Ovary (tissue), 9 donors: ENCODE data around the gene IL1RN. TPM values are rescaled to one million over a fixed set of nuclear protein-coding genes. Genes with fewer than 3 reads are reported as not detected.

ENCODE experiments used
- DNase-seq, 5 donors: peaks; one replicate each; pipeline ENCODE4 v3.0.0-alpha.2; 2019 to 2020
- H3K27ac ChIP-seq, 2 donors: fragments of 200-600 bp; one replicate each; pipeline versions ENCODE4 v1.5.1 to v1.8.0; 2019 to 2022
- H3K27me3 ChIP-seq: fragments of 200-600 bp; one replicate; pipeline ENCODE4 v1.8.0; 2022
- H3K36me3 ChIP-seq: fragments of 200-600 bp; sonication (generic); one replicate; pipeline ENCODE4 v1.5.1; 2019
- H3K4me1 ChIP-seq: one replicate; pipeline ENCODE4 v1.8.1; 2013; ENCODE audit warnings: mild to moderate bottlenecking, moderate library complexity; ENCODE audit not compliant: insufficient read depth
- H3K4me3 ChIP-seq: fragments of 200-600 bp; sonication (generic); one replicate; pipeline ENCODE4 v1.5.1; 2017
- H3K9me3 ChIP-seq, 2 donors: fragments of 200-600 bp in 1 of 2; sonication (generic) in 1 of 2; one replicate each; pipeline versions ENCODE4 v1.5.1 to v1.8.1; 2013 to 2019; ENCODE audit warnings: mild to moderate bottlenecking in 1 of 2, moderate library complexity in 1 of 2
- CTCF ChIP-seq, 3 donors: fragments of 450-650 bp in 2 of 3; fragments of 200-600 bp in 1 of 3; IDR thresholded peaks; one replicate each; pipeline versions ENCODE4 v1.5.1 to v1.8.0; 2016 to 2022; ENCODE audit warnings: antibody characterized with exemption in 3 of 3, mild to moderate bottlenecking in 1 of 3
- EP300 ChIP-seq: sonication (generic); formaldehyde crosslinking; IDR thresholded peaks from one replicate; pipeline ENCODE4 v1.6.1; 2017; ENCODE audit warnings: antibody characterized with exemption
- POLR2A ChIP-seq: fragments of 450-650 bp; IDR thresholded peaks from one replicate; pipeline ENCODE4 v1.6.1; 2017; ENCODE audit warnings: antibody characterized with exemption, mild to moderate bottlenecking, moderate library complexity
- WGBS, 3 donors: extraction: QIAGEN DNeasy Blood & Tissue Kit in 1 of 3; methylation state at CpG; one replicate each; pipeline versions ENCODE4 v1.1.5 to v1.1.7; 2013 to 2017; 5-methylcytosine and 5-hydroxymethylcytosine counted together
- intact Hi-C, 4 donors: fragments of 100-400 bp; cut with DNase I; formaldehyde crosslinking; loops; one replicate each; pipeline versions ENCODE4 v1.11.0 to v1.15.1; 2022 to 2023
- polyA plus RNA-seq, 2 donors: library from polyadenylated mRNA; stranded (reverse); fragments of 200-250 nt in 1 of 2; fragments of 350-450 nt in 1 of 2; fragmentation: Illumina TruSeq in 1 of 2; extraction: RNeasy Lipid Tissue Mini Kit (QIAGEN cat#74804) in 1 of 2; gene quantifications; one replicate each; pipeline ENCODE4 v1.2.3, GENCODE V29; 2013 to 2014
- total RNA-seq, 7 donors: library from RNA; depleted of rRNA in 2 of 7; stranded (reverse); fragments of >200 nt in 2 of 7; fragmentation: NEBNext Ultra II Directional in 3 of 7; extraction: Animal tissue kit (Norgen Biotek cat#: 25700) in 3 of 7; gene quantifications; one replicate each; pipeline versions ENCODE4 v1.1.0 to v1.2.4, GENCODE V29; 2016 to 2023
- donor health status: DM: no; HTN: no; CAD: no; lungs with moderate emphysema.
- donor health status: DM: no; HTN: no; CAD: no.
- donor health status: Bipolar disorder and iron deficiency.
- donor health status: DM: yes; HTN: yes; CAD: no.
- donor health status: DM: no; HTN: no; CAD: no.
- donor health status: DM: yes; HTN: yes; CAD: no.

Gene IL1RN
- total and polyA plus RNA-seq, 9 donors, result 0.29 to 7.9 (median 0.56) TPM; not detected in 1

- H3K27me3 ChIP-seq, result no peaks in the 10 kb centered on the region
These were observed 52.9 kb downstream of the IL1RN start for GRCh38 chr2:113180131-113180946.

GRCh38 chr2:113181258-113182051, 54.1 kb downstream of the IL1RN start:
- Histone ChIP-seq H3K36me3 (no peaks in the 10 kb centered on the region), H3K27me3 (no peaks in the 10 kb centered on the region), H3K9me3 (no peaks in the 10 kb centered on the region), H3K27ac (no peak overlapping the region), H3K4me1 (peaks cover 6% of the 10 kb centered on the region), H3K4me3 (no peak overlapping the region)
- intact Hi-C loops, result no loop called here
- 29 to 49% (median 43%) methylated on average over 8 of the region's 8 CpGs for WGBS, 3 donors
- no peak for DNase-seq
- TF ChIP-seq CTCF (IDR thresholded peaks at IDR 0.05) (no peak), POLR2A (no peak), EP300 (no peak)

More at GRCh38 chr2:113180131-113180946, 52.9 kb downstream of the IL1RN start:
- H3K4me1 ChIP-seq, result peaks cover 6% of the 10 kb centered on the region
- no peak overlapping the region for H3K4me3 ChIP-seq
- H3K27ac ChIP-seq, result no peak overlapping the region
- no peaks in the 10 kb centered on the region for H3K36me3 ChIP-seq
- DNase-seq, result no peak
- no peaks in the 10 kb centered on the region for H3K9me3 ChIP-seq
- TF ChIP-seq CTCF (IDR thresholded peaks at IDR 0.05) (no peak), POLR2A (no peak), EP300 (no peak)
- WGBS, 3 donors, result 73 to 81% (median 76%) methylated on average over 17 of the region's 17 CpGs
- intact Hi-C loops, result no loop called here

- Histone ChIP-seq H3K27me3 (no peaks in the 10 kb centered on the region), H3K4me1 (peaks cover 6% of the 10 kb centered on the region), H3K27ac (no peak overlapping the region), H3K9me3 (no peaks in the 10 kb centered on the region), H3K36me3 (no peaks in the 10 kb centered on the region), H3K4me3 (no peak overlapping the region)
- no peak for DNase-seq
- intact Hi-C loops, result no loop called here
- TF ChIP-seq EP300 (no peak), CTCF (IDR thresholded peaks at IDR 0.05) (no peak), POLR2A (no peak)
- 90 to 92% (median 90%) methylated on average over 13 to 15 of the region's 15 CpGs for WGBS, 3 donors
These were observed 55.3 kb downstream of the IL1RN start for GRCh38 chr2:113182471-113183260.

- no peak for DNase-seq
- WGBS, 3 donors, result 90 to 92% (median 90%) methylated on average over 8 of the region's 8 CpGs
- no peak overlapping the region for H3K4me3 ChIP-seq
- no peaks in the 10 kb centered on the region for H3K36me3 ChIP-seq
- H3K9me3 ChIP-seq, result no peaks in the 10 kb centered on the region
- intact Hi-C loops, result no loop called here
- no peaks in the 10 kb centered on the region for H3K27me3 ChIP-seq
- peaks cover 6% of the 10 kb centered on the region for H3K4me1 ChIP-seq
- no peak overlapping the region for H3K27ac ChIP-seq
- TF ChIP-seq POLR2A (no peak), CTCF (IDR thresholded peaks at IDR 0.05) (no peak), EP300 (no peak)
These were observed 55.9 kb downstream of the IL1RN start for GRCh38 chr2:113183264-113183663.
